GM20000 (cell line): ENCODE results near the gene DPYSL4.

Source experiments
- DNase-seq: peaks from one replicate; pipeline ENCODE4 v3.0.0; 2012; ENCODE audit warnings: low spot score
- CTCF ChIP-seq: IDR thresholded peaks from 2 replicates; pipeline ENCODE4 v1.5.1; 2012; ENCODE audit warnings: mild to moderate bottlenecking, control low read depth; ENCODE audit errors: extremely low read depth, missing control alignments

The DPYSL4 gene

GRCh38 chr10:132196178-132197113, 9.7 kb downstream of the DPYSL4 start:
- no peak for DNase-seq
- TF ChIP-seq CTCF, result no peak

DNA sequence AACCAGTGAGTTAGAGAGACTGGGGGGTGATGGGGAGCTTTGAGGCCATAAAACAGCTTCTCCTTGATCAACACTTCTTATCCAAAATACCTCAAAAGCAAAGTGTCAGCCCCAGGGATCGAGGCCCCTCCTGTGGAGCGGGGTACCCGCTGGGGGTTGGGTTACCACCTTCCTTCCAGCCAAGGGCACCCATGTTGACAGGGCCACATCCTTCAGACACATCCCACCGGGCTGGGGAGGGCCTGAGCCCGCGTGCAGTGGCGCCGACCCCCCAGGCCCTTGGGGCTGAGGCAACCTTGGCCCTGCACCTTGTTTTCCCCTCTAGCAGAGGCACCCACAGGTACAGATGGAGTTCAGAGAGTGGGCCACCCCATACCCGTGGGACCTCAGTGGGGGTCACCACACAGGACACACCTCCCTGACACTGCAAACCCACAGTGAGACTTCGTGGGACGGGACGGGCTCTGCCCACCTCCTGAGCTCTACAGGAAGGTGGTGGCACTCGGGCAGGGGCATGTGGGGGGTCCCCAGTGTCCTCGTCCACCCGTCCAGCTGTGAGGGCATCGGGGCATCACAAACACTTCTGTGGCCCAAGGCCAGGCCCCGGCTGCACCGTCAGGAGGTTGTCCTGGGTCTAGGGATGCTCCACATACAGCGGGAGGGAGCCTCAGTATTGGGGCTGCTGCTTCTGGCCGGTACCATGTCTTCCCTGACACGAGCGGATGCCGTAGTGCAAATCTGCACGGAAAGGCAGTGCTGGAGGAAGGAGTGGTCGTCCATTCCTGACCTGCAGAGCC, 10.7 kb downstream of the DPYSL4 start:
- DNase-seq, result no peak
- no peak for TF ChIP-seq CTCF

- TF ChIP-seq CTCF, result no peak
- no peak for DNase-seq
Measured at GRCh38 chr10:132198068-132198370, 11.3 kb downstream of the DPYSL4 start.

DNA sequence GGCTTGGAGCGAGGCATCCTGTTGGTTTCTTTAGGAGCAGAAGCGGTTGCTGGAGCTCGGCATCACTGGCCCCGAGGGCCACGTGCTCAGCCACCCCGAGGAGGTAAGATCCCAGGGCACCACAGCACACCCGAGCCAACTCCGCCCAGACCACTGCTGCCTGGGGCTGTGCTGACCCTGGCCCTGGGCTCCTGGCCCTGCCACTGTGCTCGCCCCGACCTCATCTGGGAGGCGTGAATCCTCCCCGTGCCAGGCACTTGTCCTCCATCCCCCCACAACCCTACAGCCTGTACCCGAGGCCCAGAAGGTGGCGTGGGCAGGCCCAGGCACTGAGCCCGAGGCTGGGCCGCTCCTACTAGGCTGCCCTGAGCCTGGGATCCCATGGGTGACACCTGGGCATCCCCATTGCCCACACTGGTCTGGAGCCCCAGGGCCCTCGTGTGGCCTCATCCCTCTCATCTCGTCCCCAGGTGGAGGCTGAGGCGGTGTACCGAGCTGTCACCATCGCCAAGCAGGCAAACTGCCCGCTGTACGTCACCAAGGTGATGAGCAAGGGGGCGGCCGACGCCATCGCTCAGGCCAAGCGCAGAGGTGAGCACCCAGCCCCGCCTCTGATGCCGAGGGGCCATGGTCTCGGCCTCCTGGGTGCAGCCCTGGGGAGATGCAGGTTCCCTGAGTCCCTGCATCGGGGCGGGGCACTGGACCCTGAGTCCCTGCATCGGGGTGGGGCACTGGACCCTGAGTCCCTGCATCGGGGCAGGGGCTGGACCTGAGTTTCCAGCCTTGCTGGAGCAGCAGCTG, 11.8 kb downstream of the DPYSL4 start:
- no peak for DNase-seq
- no peak for TF ChIP-seq CTCF

- TF ChIP-seq CTCF, result no peak
- DNase-seq, result no peak
Measured at GRCh38 chr10:132199268-132199853, 12.6 kb downstream of the DPYSL4 start.

DNA sequence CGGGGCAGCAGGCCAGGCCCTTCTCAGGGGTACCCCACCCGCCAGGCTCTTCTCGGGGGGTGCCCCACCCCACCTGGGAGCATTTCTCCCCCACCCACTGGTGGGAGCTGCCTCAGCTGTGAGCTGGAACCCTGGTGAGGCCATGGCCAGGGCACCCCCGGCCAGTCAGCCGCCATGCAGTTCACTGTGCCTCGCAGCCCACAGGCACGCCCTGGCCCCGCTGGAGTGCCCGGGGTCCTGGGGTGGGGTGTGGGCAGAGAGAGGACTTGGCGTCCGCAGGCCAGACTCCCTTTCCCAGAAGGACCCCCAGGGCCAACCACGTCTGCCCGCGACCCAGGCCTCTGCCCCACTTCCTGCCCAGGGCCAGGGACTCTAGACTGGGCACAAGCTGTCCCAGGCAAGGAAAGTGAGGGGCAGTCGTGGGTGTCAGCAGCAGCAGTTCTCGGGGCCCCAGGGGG, 13.1 kb downstream of the DPYSL4 start:
- no peak for TF ChIP-seq CTCF
- no peak for DNase-seq
